GM12892 (cell line): ENCODE results near the gene NME8.

ENCODE experiments used
- DNase-seq: peaks from one replicate; pipeline ENCODE4 v3.0.0; 2011; ENCODE audit not compliant: insufficient read length
- FAIRE-seq: peaks from 2 replicates; lab custom pipeline; 2011; peaks lifted over from hg19 to GRCh38; lab: Jason Lieb, UNC
- POLR2A ChIP-seq: IDR thresholded peaks from 2 replicates; pipeline ENCODE4 v1.6.1; 2011; ENCODE audit warnings: low read depth, low read length, control low read depth
- POLR2AphosphoS5 ChIP-seq: IDR thresholded peaks from 2 replicates; pipeline ENCODE4 v1.6.1; 2011; ENCODE audit warnings: low read depth, low read length, control low read depth
- TAF1 ChIP-seq: IDR thresholded peaks from 2 replicates; pipeline ENCODE4 v1.6.1; 2011; ENCODE audit warnings: low read depth, mild to moderate bottlenecking, control low read depth, low read length, borderline replicate concordance

The NME8 gene

GRCh38 chr7:37925620-37926019 is 77.2 kb downstream of the NME8 start:
- TF ChIP-seq TAF1 = no peak
- TF ChIP-seq POLR2A = no peak
- DNase-seq (no peak), FAIRE-seq (no peak)

- FAIRE-seq = no peak
- DNase-seq = no peak
- TF ChIP-seq TAF1 = no peak
- no peak for TF ChIP-seq POLR2AphosphoS5
- no peak for TF ChIP-seq POLR2A
Observed at GRCh38 chr7:37927773-37928444, 79.5 kb downstream of the NME8 start.

GRCh38 chr7:37928878-37929277 is 80.5 kb downstream of the NME8 start:
- DNase-seq = no peak
- TF ChIP-seq TAF1 = no peak
- TF ChIP-seq POLR2AphosphoS5 = no peak
- no peak for TF ChIP-seq POLR2A
- FAIRE-seq = no peak

DNA sequence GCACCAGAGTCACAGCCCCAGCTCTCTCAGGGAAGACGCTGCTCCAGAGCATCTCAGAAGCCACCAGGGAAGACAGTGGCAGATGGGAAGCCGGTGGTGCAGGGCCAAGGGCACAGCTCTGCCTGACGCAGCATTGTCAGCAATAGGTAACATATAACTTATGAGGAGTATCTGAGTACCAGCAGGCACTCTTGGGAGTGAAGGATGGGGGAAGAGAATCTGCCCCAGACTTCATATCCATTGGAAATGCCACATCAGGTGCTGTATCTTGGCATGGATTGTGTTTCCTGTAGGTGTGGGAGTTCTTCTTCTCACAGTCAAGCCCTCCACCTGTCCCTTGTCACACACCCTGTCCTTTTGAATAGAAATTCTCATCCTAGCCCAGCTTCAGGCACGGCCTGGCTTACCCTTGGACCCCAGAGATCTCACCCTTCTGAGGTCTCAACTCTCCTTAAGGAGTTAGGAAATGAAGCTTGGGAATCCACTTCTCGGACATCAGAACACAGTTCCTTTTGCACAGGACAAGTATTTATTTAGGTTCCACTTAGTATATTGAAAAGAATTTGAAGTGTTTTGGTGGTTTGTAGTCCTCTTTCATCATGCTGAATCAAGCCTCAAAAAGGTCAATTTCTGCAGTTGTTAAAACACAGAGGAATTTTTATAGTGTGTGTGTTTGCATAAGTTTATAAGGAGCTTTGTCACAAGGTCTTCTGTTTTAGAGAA is 82.0 kb downstream of the NME8 start:
- DNase-seq (no peak), FAIRE-seq (no peak)
- TF ChIP-seq POLR2A (no peak), POLR2AphosphoS5 (no peak), TAF1 (no peak)

- no peak for TF ChIP-seq POLR2AphosphoS5
- TF ChIP-seq TAF1 = no peak
- no peak for TF ChIP-seq POLR2A
- DNase-seq (no peak), FAIRE-seq (no peak)
Observed at GRCh38 chr7:37932543-37932942, 84.1 kb downstream of the NME8 start.

DNA sequence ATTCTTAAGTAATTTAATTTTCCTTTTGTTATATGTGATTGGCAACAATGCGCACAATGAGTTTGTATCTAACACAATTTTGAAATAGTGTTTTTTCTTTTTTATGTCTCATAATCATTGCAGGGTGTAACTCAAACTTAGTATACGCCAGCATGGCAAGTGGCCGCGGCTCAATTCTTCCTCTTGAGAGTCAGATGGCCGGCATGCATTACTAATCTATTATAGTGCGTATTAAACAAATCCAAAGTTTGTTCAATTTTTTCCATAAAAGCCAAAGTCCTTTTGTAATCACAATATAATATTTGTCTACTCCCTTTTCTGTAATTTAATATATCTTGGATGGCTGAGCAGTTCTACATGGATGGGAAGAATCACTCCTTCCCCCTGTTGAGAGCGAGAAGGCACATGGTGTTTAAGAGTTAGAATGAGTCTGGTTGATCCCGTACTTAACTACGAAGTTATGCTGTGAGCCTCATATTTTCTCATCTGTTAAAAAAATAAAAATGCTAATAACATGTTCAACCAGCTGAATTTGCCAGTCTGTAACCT is 84.7 kb downstream of the NME8 start:
- TF ChIP-seq POLR2A (no peak), TAF1 (no peak), POLR2AphosphoS5 (no peak)
- FAIRE-seq = no peak
- no peak for DNase-seq

DNA sequence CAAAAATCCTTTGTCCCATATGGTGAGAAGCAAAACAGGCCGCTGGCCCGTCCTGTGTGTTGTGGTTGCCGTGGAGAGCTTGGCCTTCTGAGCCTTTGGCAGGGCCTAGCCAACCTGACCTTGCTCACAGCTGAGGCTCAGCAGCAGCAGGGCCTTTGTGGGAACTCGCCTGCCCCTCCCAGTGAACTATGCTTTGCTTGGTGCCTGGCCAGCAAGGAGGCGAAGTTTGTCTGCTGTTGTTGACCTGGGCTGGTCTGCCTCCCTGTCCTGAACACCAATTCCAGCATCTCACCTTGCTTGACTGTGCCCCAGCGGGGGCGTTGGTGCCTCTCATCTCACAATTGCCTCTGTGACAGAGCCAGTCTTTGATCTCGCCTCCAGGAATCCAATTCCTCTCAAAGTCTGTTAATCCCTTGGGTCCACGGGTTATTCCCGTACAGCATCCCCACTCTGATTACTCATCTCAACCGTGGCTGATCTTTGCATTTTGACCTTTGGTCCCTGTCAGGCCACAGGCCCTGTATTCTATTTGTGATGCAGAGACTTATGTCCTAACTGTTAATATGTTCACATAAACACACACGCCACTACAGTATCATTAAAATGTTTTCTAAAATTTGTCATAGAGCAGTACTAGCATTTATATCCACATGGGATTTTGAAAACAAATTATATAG is 94.7 kb downstream of the NME8 start:
- DNase-seq = no peak
- no peak for FAIRE-seq
- TF ChIP-seq TAF1 (no peak), POLR2AphosphoS5 (no peak), POLR2A (no peak)

DNA sequence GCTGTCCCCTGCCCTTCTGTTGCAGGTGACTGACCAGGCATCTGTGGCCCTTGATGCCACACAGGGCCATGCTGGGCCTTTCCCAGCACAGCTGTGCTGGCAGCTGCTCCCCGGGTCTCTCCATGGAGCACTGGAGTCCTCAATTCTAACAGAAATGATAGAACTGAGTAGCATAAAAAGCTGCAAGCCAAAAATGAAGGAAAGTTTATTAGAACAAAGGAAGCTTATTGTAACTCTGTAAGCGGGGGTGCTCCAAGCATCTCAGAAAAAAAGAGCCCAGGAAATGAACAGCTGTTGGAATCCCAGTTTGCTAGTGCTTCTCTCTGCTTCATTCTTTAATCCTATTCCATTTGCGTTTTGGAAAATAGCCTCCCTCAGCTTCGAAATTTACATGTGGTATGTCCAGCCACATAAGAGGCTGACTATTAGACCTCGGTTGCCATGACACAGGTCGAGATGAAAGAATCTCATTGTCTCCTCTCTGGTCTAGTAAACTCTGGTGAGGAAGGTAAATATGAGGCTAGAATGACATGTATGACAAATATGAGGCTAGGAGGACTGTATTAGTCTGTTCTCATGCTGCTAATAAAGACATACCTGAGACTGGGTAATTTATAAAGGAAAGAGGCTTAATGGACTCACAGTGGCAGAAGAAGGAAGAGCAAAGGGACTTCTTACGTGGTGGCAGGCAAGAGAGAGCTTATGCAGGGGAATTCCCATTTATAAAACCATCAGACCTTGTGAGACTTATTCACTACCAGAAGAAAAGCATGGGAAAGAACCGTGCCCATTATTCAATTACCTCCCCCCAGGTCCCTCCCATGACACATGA is 95.7 kb downstream of the NME8 start:
- DNase-seq = no peak
- no peak for TF ChIP-seq POLR2A
- TF ChIP-seq POLR2AphosphoS5 = no peak
- TF ChIP-seq TAF1 = no peak
- FAIRE-seq = no peak

- DNase-seq = no peak
- no peak for FAIRE-seq
- TF ChIP-seq POLR2A (no peak), POLR2AphosphoS5 (no peak), TAF1 (no peak)
Observed at GRCh38 chr7:37944737-37945054, 96.3 kb downstream of the NME8 start.

DNA sequence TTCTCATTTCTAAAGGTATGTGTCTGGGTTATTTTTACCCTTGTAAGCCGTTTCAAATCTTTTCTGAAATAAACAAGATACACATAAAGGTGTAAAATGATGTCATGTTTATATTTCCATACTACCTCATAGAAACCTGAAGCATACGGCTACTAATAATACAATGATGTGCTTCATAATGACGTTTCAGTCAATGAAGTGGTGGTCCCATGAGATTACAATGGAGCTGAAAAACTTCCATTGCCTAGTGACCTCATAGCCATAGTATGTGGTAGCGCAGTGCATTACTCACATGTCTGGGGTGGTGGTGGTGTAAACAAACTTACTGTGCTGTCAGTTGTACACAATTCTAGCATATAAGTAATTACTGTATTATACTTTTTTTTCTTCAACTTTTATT is 96.9 kb downstream of the NME8 start:
- no peak for FAIRE-seq
- no peak for TF ChIP-seq TAF1
- TF ChIP-seq POLR2A = no peak
- TF ChIP-seq POLR2AphosphoS5 = no peak
- no peak for DNase-seq
